Measurements from ENCODE around the gene AGR3.

AGR3 gene

DNA sequence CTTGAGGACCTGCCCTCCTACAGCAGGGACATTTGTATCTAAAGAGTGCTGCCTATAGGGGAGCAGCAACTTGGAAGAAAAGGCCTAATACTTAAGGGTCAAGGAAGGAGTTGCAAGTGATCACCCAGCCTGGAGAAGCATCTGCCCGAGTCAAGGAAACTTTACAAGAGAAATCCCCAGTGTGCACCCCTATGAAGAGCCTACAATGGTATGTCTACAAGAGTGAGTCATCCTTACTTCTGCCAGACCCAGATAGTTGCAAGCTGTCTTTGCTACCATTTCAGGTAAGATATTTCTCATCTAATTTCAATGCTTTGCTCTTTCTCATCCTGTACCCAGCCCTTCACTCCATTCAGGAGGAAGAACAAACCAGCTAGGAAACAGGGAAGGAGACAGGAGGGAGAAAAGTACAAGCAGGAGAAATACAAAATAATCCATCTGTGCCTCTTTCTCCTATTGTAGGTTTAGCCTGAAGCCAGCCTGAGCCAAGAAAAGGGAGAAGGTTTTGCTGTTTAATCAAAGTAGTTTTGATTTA is 34.4 kb upstream of the AGR3 start:
- POLR2A ChIA-PET (ENCODE audit: low non-redundant PET): no interaction called here
- H3K27ac ChIP-seq: no peak overlapping the region

DNA sequence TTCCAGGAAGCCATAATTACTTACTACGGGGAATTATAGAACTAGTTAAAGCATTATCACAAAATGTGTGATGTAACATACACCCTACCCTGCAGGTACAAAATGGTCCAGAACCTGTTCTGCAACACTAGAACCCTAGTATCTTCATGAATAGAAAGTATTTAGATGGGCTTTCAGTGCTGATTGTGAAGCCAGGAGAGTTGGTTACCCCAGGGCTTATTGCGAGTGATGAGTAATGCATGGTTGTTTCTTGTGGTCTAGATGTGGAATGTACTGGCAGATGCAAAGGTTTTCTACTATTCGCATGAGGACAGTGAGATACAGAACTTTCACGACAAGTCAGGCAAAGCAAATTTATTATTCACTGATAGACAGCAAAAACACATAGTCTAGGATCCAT is 33.6 kb upstream of the AGR3 start:
- ChIA-PET CTCF (interaction anchor here (0.9 kb wide), 1 partner anchor 114 kb away, joined by 3 read pairs; no protein-coding TSS in a partner anchor), POLR2A (ENCODE audit: low non-redundant PET) (no interaction called here)
- peak; percentile 90 for DNase-seq (ENCODE audit: low spot score)
- TF ChIP-seq, protein P1, sequence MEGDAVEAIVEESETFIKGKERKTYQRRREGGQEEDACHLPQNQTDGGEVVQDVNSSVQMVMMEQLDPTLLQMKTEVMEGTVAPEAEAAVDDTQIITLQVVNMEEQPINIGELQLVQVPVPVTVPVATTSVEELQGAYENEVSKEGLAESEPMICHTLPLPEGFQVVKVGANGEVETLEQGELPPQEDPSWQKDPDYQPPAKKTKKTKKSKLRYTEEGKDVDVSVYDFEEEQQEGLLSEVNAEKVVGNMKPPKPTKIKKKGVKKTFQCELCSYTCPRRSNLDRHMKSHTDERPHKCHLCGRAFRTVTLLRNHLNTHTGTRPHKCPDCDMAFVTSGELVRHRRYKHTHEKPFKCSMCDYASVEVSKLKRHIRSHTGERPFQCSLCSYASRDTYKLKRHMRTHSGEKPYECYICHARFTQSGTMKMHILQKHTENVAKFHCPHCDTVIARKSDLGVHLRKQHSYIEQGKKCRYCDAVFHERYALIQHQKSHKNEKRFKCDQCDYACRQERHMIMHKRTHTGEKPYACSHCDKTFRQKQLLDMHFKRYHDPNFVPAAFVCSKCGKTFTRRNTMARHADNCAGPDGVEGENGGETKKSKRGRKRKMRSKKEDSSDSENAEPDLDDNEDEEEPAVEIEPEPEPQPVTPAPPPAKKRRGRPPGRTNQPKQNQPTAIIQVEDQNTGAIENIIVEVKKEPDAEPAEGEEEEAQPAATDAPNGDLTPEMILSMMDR (conservative IDR thresholded peaks at IDR 0.05; ENCODE audit: low read depth): no peak
- no peak overlapping the region for H3K27ac ChIP-seq

More for the DNA sequence above, 34.4 kb upstream of the AGR3 start:
- CTCF ChIA-PET: interaction anchor here (0.6 to 0.9 kb wide), 3 partner anchors 19 to 755 kb away, joined by 3 to 4 read pairs (median 4); no protein-coding TSS in a partner anchor
- TF ChIP-seq, protein P1 (conservative IDR thresholded peaks at IDR 0.05; ENCODE audit: low read depth): no peak
- DNase-seq (ENCODE audit: low spot score): peak; percentile 79

DNA sequence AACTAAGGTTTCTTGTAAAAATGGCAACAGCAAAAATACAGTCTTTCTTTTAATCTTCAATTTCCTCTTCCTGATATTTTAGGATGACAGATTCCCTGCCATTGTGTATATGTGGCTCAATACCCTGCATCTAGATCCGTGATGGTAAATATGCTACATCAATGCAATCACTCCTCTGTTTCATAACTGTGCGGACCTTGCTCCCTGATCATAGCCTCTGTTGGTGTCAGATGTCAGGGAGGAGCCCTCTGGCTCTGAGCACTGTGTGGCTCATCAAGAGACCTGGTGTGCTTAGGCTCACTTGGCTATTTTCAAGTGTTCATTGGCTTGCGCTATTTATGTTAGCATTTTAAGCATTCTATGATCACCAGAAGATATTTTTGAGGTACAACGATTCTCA is 33.0 kb upstream of the AGR3 start:
- DNase-seq (ENCODE audit: low spot score): no peak
- ChIA-PET POLR2A (ENCODE audit: low non-redundant PET) (no interaction called here), CTCF (no interaction called here)
- TF ChIP-seq, protein P1 (conservative IDR thresholded peaks at IDR 0.05; ENCODE audit: low read depth): no peak
- no peak overlapping the region for H3K27ac ChIP-seq

DNA sequence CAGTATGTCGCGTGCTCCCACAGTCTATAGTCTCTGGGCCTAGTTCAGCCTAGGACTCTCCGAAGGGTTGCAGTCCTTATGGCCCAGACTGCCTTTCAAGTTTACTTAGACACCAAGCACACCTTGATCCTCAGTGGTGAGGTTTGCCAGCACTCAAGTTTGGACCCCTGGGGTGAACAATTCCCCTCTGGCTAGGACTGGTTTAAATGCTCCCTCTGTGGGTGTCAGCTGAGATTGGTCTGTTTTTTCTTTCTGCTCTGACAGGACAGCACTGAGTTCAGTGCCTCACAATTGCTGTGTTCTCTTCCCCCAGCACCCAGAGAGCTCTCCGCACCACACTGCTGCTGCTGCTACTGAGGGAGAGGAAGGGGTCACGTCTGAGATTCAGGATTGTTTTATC is 31.9 kb upstream of the AGR3 start:
- ChIA-PET CTCF (interaction anchor here (0.6 kb wide), 1 partner anchor 226 kb away, joined by 3 read pairs; no protein-coding TSS in a partner anchor), POLR2A (ENCODE audit: low non-redundant PET) (no interaction called here)
- H3K27ac ChIP-seq: no peak overlapping the region
- DNase-seq (ENCODE audit: low spot score): no peak
- TF ChIP-seq, protein P1 (conservative IDR thresholded peaks at IDR 0.05; ENCODE audit: low read depth): no peak

DNA sequence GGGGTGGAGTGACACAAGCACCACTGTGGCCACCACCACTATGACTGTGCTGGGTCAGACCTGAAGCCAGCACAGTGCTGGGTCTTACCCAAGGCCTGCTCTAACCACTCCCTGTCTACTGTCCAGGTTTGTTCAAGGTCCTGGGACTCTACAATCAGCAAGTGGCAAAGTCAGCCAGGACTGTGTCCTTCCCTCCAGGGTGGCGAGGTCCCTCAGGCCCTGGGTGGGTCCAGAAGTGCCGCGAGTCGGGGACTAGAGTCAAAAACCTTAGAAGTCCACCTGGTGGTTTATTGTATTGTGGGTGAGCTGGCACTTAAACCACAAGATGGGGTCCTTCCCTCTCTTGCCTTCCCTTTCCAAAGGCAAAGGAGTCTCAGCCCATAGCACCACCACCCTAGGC is 30.8 kb upstream of the AGR3 start:
- TF ChIP-seq, protein P1 (conservative IDR thresholded peaks at IDR 0.05; ENCODE audit: low read depth): no peak
- DNase-seq (ENCODE audit: low spot score): no peak
- POLR2A ChIA-PET (ENCODE audit: low non-redundant PET): no interaction called here
- CTCF ChIA-PET: no interaction called here
- no peak overlapping the region for H3K27ac ChIP-seq

DNA sequence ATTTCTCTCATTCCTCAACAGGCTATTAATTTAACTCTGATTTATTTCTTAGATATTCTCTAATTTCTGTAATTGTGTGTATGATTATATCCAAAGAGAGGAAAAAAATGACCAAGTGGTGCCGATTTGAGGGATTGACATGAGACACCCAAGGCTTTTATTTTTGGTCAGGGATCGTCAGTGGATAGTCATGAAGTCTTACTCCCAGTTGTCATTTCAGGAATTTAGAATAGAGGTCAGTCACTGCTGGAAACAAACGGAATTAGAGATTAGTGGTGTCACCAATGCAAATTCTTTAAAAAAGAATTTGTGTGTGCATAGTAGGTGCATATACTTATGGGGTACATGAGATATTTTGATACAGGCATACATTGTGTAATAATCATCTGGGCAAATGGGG is 26.8 kb upstream of the AGR3 start:
- ChIA-PET CTCF (interaction anchor here (0.6 kb wide), 1 partner anchor 1649 kb away, joined by 3 read pairs; no protein-coding TSS in a partner anchor), POLR2A (ENCODE audit: low non-redundant PET) (no interaction called here)
- no peak overlapping the region for H3K27ac ChIP-seq
- TF ChIP-seq, protein P1 (conservative IDR thresholded peaks at IDR 0.05; ENCODE audit: low read depth): no peak
- DNase-seq (ENCODE audit: low spot score): no peak
